Neural progenitor cell (in vitro differentiated cells): ENCODE data around the gene SKI.
"Not testable (repeated sequence)": the region's sequence is repeated elsewhere in the genome, so short reads cannot be mapped to it uniquely, and the experiment has no call there.

Experiments
- CTCF ChIP-seq: fragments of 200-600 bp; sonication (generic); IDR thresholded peaks from 2 replicates; pipeline ENCODE4 v1.5.1; 2017; ENCODE audit warnings: antibody characterized with exemption, mild to moderate bottlenecking
- EZH2phosphoT487 ChIP-seq: fragments of 200-600 bp; sonication (generic); IDR thresholded peaks from 2 replicates; pipeline ENCODE4 v1.6.1; 2017; ENCODE audit warnings: antibody characterized with exemption

GRCh38 chr1:2296211-2296610, 68.1 kb downstream of the SKI start:
- TF ChIP-seq CTCF, EZH2phosphoT487: not testable (repeated sequence)
